CD14-positive monocyte (primary cell): Measurements from ENCODE around the gene OGDHL. TPM values are rescaled to one million over a fixed set of nuclear protein-coding genes. Genes with fewer than 3 reads are reported as not detected.

Experiments used
- DNase-seq, 3 donors: peaks; one replicate each; pipeline ENCODE4 v3.0.0-alpha.2; 2011 to 2022
- H2AFZ ChIP-seq: 2 replicates; pipeline ENCODE4 v1.6.0; 2012; ENCODE audit warnings: mild to moderate bottlenecking, low read depth, low read length, inconsistent platforms; ENCODE audit not compliant: insufficient read depth, poor library complexity, severe bottlenecking
- H3K27ac ChIP-seq, 2 donors: 1 replicate in 1 of 2; 2 replicates in 1 of 2; pipeline ENCODE4 v1.5.1; 2012 to 2013; ENCODE audit warnings: low read length in 2 of 2, control low read depth in 1 of 2, inconsistent platforms in 1 of 2, low read depth in 1 of 2, mild to moderate bottlenecking in 1 of 2
- H3K27me3 ChIP-seq, 2 donors: one replicate each; pipeline versions ENCODE4 v1.6.0 to v1.6.1; 2011 to 2013; ENCODE audit warnings: low read length in 2 of 2; ENCODE audit not compliant: control insufficient read depth in 2 of 2, insufficient read depth in 2 of 2
- H3K36me3 ChIP-seq, 2 donors: replicated peaks in 1 of 2; 1 replicate in 1 of 2; 2 replicates in 1 of 2; pipeline versions ENCODE4 v1.5.1 to v1.6.1; 2012 to 2013; ENCODE audit warnings: low read length in 2 of 2, control low read depth in 1 of 2, inconsistent platforms in 1 of 2, mild to moderate bottlenecking in 1 of 2; ENCODE audit not compliant: insufficient read depth in 2 of 2, control insufficient read depth in 1 of 2
- H3K4me1 ChIP-seq, 2 donors: 1 replicate in 1 of 2; 2 replicates in 1 of 2; pipeline versions ENCODE4 v1.5.1 to v1.6.1; 2012 to 2013; ENCODE audit warnings: low read length in 2 of 2, control low read depth in 1 of 2, inconsistent platforms in 1 of 2, mild to moderate bottlenecking in 1 of 2, moderate library complexity in 1 of 2; ENCODE audit not compliant: insufficient read depth in 2 of 2, control insufficient read depth in 1 of 2
- H3K4me2 ChIP-seq: replicated peaks from 2 replicates; pipeline ENCODE3; 2012; ENCODE audit warnings: low read length, moderate library complexity, mild to moderate bottlenecking; ENCODE audit not compliant: poor library complexity, severe bottlenecking; ENCODE audit errors: extremely low read depth
- H3K4me3 ChIP-seq, 3 experiments: fragments of 200-600 bp in 1 of 3; sonication (generic) in 1 of 3; replicated peaks in 1 of 3; 1 replicate in 2 of 3; 2 replicates in 1 of 3; pipeline ENCODE4 v1.5.1; 2011 to 2013; ENCODE audit warnings: low read length in 3 of 3, mild to moderate bottlenecking in 3 of 3, control low read depth in 2 of 3, low read depth in 2 of 3, inconsistent platforms in 1 of 3, moderate library complexity in 1 of 3
- H3K79me2 ChIP-seq: 2 replicates; pipeline ENCODE4 v1.6.0; 2012; ENCODE audit warnings: mild to moderate bottlenecking, control low read depth, inconsistent platforms, low read length, moderate library complexity; ENCODE audit not compliant: insufficient read depth
- H3K9ac ChIP-seq: 2 replicates; pipeline ENCODE4 v1.6.0; 2017; ENCODE audit warnings: low read length, mild to moderate bottlenecking; ENCODE audit not compliant: insufficient read depth, poor library complexity, severe bottlenecking
- H3K9me3 ChIP-seq, 2 donors: replicated peaks in 1 of 2; 1 replicate in 1 of 2; 2 replicates in 1 of 2; pipeline versions ENCODE4 v1.5.1 to v1.6.1; 2012 to 2013; ENCODE audit warnings: low read length in 2 of 2, control low read depth in 1 of 2; ENCODE audit not compliant: control insufficient read depth in 1 of 2, insufficient read depth in 1 of 2
- H4K20me1 ChIP-seq: 2 replicates; pipeline ENCODE4 v1.6.0; 2012; ENCODE audit warnings: mild to moderate bottlenecking, low read length, control low read depth, moderate library complexity; ENCODE audit not compliant: insufficient read depth
- H3K27ac Mint-ChIP-seq, 7 donors: one replicate each; pipeline ENCODE4 v1.8.0; 2020; ENCODE audit warnings: mild to moderate bottlenecking in 7 of 7, mixed read lengths in 7 of 7, moderate library complexity in 6 of 7, inconsistent platforms in 2 of 7
- H3K27me3 Mint-ChIP-seq, 3 donors: one replicate each; pipeline ENCODE4 v1.8.0; 2021 to 2022; ENCODE audit warnings: low read depth in 3 of 3, mild to moderate bottlenecking in 3 of 3, mixed read lengths in 3 of 3, moderate library complexity in 3 of 3, inconsistent platforms in 1 of 3
- H3K36me3 Mint-ChIP-seq, 2 donors: one replicate each; pipeline ENCODE4 v1.8.0; 2020; ENCODE audit warnings: mixed read lengths in 2 of 2, inconsistent platforms in 1 of 2, mild to moderate bottlenecking in 1 of 2
- H3K4me1 Mint-ChIP-seq: one replicate; pipeline ENCODE4 v1.8.0; 2020; ENCODE audit warnings: mild to moderate bottlenecking, mixed read lengths
- H3K4me3 Mint-ChIP-seq, 2 donors: one replicate each; pipeline ENCODE4 v1.8.0; 2020; ENCODE audit warnings: mild to moderate bottlenecking in 2 of 2, mixed read lengths in 2 of 2, moderate library complexity in 1 of 2
- H3K9me3 Mint-ChIP-seq, 7 donors: one replicate each; pipeline ENCODE4 v1.8.0; 2020 to 2022; ENCODE audit warnings: mixed read lengths in 7 of 7, mild to moderate bottlenecking in 6 of 7, moderate library complexity in 6 of 7, inconsistent platforms in 2 of 7
- WGBS: methylation state at CpG from one replicate; pipeline ENCODE4 v1.1.5; 2013; ENCODE audit warnings: missing lambda C conversion rate; ENCODE audit not compliant: insufficient coverage; 5-methylcytosine and 5-hydroxymethylcytosine counted together
- intact Hi-C, 2 donors: fragments of 100-400 bp; cut with micrococcal nuclease; formaldehyde crosslinking; loops; one replicate each; pipeline versions ENCODE4 v1.15.0 to v1.15.1; 2023
- polyA plus RNA-seq, 3 donors: library from polyadenylated mRNA; depleted of rRNA in 1 of 3; unstranded in 2 of 3; stranded (reverse) in 1 of 3; fragments of 300-500 nt in 2 of 3; fragments of >200 nt in 1 of 3; fragmentation: Illumina TruSeq in 2 of 3; gene quantifications; 1 replicate in 2 of 3; 2 replicates in 1 of 3; pipeline ENCODE4 v1.2.3, GENCODE V29; 2012 to 2021
- TF ChIP-seq, protein P1 (sequence below): fragments of 200-600 bp; IDR thresholded peaks from one replicate; pipeline ENCODE4 v1.8.0; 2022; ENCODE audit warnings: antibody characterized with exemption, mild to moderate bottlenecking

The OGDHL gene
- polyA plus RNA-seq, 3 donors: not detected

DNA sequence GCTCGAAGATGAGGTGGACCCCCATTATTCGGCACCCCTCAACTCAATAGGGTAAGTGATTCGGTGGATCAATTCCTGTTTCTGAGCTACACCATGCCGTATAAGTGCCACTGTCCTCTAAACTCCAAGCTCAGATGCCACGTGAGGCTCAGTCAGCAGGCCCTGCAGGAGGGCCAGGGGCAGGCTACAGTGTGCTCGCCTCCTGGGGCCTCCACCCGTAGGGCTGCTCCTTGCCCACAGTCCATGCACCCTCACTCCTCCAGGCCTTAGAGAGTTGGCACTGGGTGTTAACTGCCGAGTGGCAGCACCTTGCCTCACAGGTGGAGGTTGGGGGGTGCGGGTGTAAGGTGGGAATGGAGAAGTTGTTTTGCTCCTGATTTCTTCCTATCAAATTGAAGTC lies 70.5 kb downstream of the OGDHL start:
- H3K9me3 ChIP-seq: peaks cover 3 to 19% of the 10 kb centered on the region in 2 donors
- H3K4me1 ChIP-seq: no peaks in the 10 kb centered on the region
- no peak overlapping the region for H2AFZ ChIP-seq
- H3K79me2 ChIP-seq: no peaks in the 10 kb centered on the region
- H3K4me3 ChIP-seq: no peak overlapping the region
- TF ChIP-seq, protein P1, sequence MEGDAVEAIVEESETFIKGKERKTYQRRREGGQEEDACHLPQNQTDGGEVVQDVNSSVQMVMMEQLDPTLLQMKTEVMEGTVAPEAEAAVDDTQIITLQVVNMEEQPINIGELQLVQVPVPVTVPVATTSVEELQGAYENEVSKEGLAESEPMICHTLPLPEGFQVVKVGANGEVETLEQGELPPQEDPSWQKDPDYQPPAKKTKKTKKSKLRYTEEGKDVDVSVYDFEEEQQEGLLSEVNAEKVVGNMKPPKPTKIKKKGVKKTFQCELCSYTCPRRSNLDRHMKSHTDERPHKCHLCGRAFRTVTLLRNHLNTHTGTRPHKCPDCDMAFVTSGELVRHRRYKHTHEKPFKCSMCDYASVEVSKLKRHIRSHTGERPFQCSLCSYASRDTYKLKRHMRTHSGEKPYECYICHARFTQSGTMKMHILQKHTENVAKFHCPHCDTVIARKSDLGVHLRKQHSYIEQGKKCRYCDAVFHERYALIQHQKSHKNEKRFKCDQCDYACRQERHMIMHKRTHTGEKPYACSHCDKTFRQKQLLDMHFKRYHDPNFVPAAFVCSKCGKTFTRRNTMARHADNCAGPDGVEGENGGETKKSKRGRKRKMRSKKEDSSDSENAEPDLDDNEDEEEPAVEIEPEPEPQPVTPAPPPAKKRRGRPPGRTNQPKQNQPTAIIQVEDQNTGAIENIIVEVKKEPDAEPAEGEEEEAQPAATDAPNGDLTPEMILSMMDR: no peak
- intact Hi-C loops: no loop called here
- Mint-ChIP-seq H3K27me3 (peaks cover 43 to 53% (median 50%) of the 10 kb centered on the region in 3 donors), H3K9me3 (peaks cover 6 to 29% (median 15%) of the 10 kb centered on the region in 7 donors), H3K4me1 (no peaks in the 10 kb centered on the region), H3K27ac (no peak overlapping the region), H3K4me3 (peak overlapping the region in 1 of 2 donors; percentile 61), H3K36me3 (no peaks in the 10 kb centered on the region)
- H3K36me3 ChIP-seq: no peaks in the 10 kb centered on the region
- no CpG with 5 or more reads among the region's 9 CpGs for WGBS
- no peak overlapping the region for H3K9ac ChIP-seq
- peaks cover 43 to 62% of the 10 kb centered on the region in 2 donors for H3K27me3 ChIP-seq
- no peaks in the 10 kb centered on the region for H4K20me1 ChIP-seq
- no peak for DNase-seq
- no peak overlapping the region for H3K27ac ChIP-seq
- no peak overlapping the region for H3K4me2 ChIP-seq

DNA sequence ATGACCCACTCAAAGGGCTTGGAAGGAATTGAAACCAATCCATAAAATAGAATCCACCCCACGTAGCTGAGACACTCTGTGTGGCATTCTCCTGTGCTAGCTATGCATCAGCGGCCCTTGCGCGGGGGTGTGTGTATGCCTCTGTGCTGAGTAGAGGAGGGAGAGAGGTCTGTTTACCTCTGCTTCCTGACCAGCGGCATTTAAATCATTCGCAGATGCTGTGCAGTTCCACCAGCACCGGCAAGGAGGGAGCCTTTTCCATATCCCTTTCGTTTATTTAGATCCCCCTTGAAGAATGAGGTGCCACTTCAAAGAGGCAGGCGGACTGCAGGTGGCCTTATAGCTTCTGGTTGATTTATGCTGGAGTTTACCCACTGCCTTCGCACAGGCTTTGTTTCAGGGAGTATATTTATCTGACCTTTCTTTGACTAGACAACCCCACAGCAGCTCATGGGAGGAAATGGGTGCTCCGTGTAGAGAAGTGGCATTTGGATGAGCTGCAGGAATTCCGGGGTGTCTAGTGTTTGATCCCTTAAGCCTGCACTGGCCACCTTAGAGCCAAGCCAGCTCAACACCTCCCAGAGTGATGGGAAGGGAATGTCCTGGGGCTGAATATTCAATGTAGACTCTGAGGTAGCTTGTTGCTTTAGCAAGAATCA lies 71.3 kb downstream of the OGDHL start:
- H3K4me3 ChIP-seq: no peak overlapping the region
- H3K4me2 ChIP-seq: no peak overlapping the region
- no peak for DNase-seq
- Mint-ChIP-seq H3K27me3 (peaks cover 41 to 49% (median 48%) of the 10 kb centered on the region in 3 donors), H3K4me3 (peak overlapping the region in 1 of 2 donors; percentile 81), H3K9me3 (peaks cover 6 to 32% (median 22%) of the 10 kb centered on the region in 7 donors), H3K36me3 (no peaks in the 10 kb centered on the region), H3K4me1 (no peaks in the 10 kb centered on the region), H3K27ac (peak overlapping the region in 1 of 7 donors; percentile 16)
- no peaks in the 10 kb centered on the region for H3K79me2 ChIP-seq
- H3K9ac ChIP-seq: no peak overlapping the region
- intact Hi-C loops: no loop called here
- WGBS: 28% methylated on average over 5 of the region's 12 CpGs
- no peaks in the 10 kb centered on the region for H3K4me1 ChIP-seq
- TF ChIP-seq, protein P1: no peak
- H3K9me3 ChIP-seq: peaks cover 7 to 19% of the 10 kb centered on the region in 2 donors
- H3K36me3 ChIP-seq: no peaks in the 10 kb centered on the region
- H3K27ac ChIP-seq: no peak overlapping the region
- no peaks in the 10 kb centered on the region for H4K20me1 ChIP-seq
- no peak overlapping the region for H2AFZ ChIP-seq
- peaks cover 43 to 62% of the 10 kb centered on the region in 2 donors for H3K27me3 ChIP-seq
